WI38 (cell line): ENCODE measurements around the gene SKA3.
"Not testable (repeated sequence)": the region's sequence is repeated elsewhere in the genome, so short reads cannot be mapped to it uniquely, and the experiment has no call there.

Experiments
- H3K4me3 ChIP-seq: 2 replicates; pipeline ENCODE4 v1.5.1; 2011; ENCODE audit warnings: low read depth, mild to moderate bottlenecking, control low read depth, low read length
- CTCF ChIP-seq: IDR thresholded peaks from 2 replicates; pipeline ENCODE4 v1.5.1; 2012; ENCODE audit warnings: low read depth, mild to moderate bottlenecking, control low read depth, low read length

SKA3 gene

GRCh38 chr13:21176982-21177284, 581 bp upstream of the SKA3 start:
- no peak for TF ChIP-seq CTCF
- peak overlapping the region; percentile 91 for H3K4me3 ChIP-seq

GRCh38 chr13:21175656-21176214, 617 bp downstream of the SKA3 start:
- peak overlapping the region; percentile 91 for H3K4me3 ChIP-seq
- no peak for TF ChIP-seq CTCF

- H3K4me3 ChIP-seq, result not testable (repeated sequence)
Measured at GRCh38 chr13:21173767-21174166, 2.6 kb downstream of the SKA3 start.

GRCh38 chr13:21171420-21171819, 4.9 kb downstream of the SKA3 start:
- H3K4me3 ChIP-seq, result no peak overlapping the region
- TF ChIP-seq CTCF, result no peak

GRCh38 chr13:21165606-21166005, 10.7 kb downstream of the SKA3 start:
- not testable (repeated sequence) for H3K4me3 ChIP-seq

- TF ChIP-seq CTCF, result no peak
- H3K4me3 ChIP-seq, result no peak overlapping the region
Measured at GRCh38 chr13:21164631-21165030, 11.7 kb downstream of the SKA3 start.

- no peak overlapping the region for H3K4me3 ChIP-seq
- TF ChIP-seq CTCF, result no peak
Measured at GRCh38 chr13:21152251-21152899, 24.0 kb downstream of the SKA3 start.

GRCh38 chr13:21150013-21150412, 26.3 kb downstream of the SKA3 start:
- H3K4me3 ChIP-seq, result no peak overlapping the region
- no peak for TF ChIP-seq CTCF
